Astrocyte of the spinal cord (primary cell): ENCODE data around the gene PSMB5.

ENCODE experiments used
- DNase-seq: peaks from one replicate; pipeline ENCODE4 v3.0.0; 2011; ENCODE audit warnings: low read depth, low spot score
- H3K4me3 ChIP-seq: 2 replicates; pipeline ENCODE4 v1.5.1; 2011; ENCODE audit warnings: low read depth, mild to moderate bottlenecking, low read length, moderate library complexity
- in situ Hi-C: cut with HindIII; loops from 2 replicates; pipeline ENCODE4 v1.10.0; 2017; ENCODE audit warnings: low sequenced_read_pairs
- TF ChIP-seq, protein P1 (sequence below): IDR thresholded peaks from 2 replicates; pipeline ENCODE4 v1.5.1; 2012; ENCODE audit warnings: low read depth, mild to moderate bottlenecking, low read length, inconsistent platforms

The PSMB5 gene

DNA sequence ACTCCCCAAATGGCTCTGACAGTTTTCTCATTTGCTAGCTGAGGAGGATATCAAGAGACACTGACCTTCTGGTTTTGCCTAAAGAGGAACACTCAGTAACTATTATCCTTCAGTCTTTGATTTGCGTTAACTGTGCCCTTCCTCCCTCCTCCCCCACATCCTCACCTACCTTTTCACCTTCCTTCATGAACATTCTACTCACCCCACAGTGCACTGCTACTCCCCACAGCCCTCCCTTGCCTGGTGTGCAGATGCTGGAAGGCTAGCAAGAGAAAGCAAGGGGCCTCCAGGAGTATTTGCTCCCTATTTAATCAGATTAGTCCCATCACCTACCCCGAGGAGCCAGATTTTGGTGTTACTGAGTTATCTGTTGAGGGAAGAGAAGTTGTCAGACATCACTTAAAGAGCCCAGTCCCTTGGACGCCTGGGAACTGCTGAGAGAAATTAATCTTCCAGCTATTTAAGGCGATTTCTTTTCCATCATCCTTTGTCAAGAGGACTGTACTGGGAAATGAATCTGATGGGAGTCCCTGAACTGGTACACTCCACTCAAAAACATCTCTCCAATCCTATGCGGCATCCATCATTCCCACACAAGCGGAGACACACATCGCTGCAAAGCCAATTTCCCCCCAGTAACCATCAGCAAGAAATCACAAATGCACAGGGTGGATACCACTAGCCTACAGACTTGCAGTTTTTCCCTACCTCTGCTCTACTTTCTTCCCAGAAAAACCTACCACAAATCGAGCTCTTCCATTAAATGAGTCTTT is 11.5 kb downstream of the PSMB5 start:
- in situ Hi-C loops, result no loop called here
- no peak overlapping the region for H3K4me3 ChIP-seq
- TF ChIP-seq, protein P1, sequence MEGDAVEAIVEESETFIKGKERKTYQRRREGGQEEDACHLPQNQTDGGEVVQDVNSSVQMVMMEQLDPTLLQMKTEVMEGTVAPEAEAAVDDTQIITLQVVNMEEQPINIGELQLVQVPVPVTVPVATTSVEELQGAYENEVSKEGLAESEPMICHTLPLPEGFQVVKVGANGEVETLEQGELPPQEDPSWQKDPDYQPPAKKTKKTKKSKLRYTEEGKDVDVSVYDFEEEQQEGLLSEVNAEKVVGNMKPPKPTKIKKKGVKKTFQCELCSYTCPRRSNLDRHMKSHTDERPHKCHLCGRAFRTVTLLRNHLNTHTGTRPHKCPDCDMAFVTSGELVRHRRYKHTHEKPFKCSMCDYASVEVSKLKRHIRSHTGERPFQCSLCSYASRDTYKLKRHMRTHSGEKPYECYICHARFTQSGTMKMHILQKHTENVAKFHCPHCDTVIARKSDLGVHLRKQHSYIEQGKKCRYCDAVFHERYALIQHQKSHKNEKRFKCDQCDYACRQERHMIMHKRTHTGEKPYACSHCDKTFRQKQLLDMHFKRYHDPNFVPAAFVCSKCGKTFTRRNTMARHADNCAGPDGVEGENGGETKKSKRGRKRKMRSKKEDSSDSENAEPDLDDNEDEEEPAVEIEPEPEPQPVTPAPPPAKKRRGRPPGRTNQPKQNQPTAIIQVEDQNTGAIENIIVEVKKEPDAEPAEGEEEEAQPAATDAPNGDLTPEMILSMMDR, result no peak
- DNase-seq, result no peak

DNA sequence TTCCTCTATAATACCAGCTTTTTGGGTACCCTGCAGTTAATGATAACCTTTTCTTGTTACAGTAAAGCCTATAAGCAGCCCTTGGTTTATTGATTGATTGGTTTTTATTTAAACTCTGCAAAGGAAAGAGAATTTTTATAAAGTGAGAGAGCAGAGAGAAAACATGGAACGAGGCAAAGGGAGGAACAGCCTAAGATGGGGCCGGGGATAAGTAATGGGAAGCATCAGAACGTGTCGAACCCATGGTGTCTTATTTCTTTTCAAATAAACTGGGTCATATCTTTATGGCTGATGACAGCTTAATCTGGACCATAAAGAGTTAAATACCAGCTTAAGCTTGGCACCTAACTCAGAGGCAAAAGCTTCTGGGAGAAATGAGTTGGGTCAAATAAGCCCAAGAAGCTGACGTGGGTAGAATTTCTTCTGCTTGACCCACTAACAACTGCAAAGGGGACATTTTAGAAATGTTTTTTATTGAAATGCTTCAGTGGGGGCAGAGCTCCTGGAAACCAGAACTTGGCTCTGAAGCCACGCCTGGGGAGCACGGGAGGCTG is 12.7 kb downstream of the PSMB5 start:
- in situ Hi-C loops, result no loop called here
- TF ChIP-seq, protein P1, result no peak

DNA sequence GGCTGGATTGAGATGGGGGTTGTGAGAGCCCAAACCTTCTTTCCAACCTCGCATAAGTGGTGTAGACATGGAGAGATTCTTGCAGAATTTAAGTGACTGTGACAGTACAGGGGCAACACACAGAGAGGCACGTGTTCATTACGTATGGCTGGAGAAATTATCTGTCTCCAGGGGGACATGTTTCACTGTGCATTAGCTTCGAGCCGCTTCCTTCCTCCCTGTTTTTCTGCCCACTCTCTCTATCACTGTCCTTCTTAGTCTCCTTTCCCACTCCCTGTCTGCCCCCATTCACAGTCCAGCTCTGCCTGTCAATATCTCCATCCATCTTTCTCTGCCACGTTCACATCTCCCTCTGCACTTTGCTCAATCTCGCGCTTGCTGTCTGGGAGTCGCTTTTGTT is 13.3 kb downstream of the PSMB5 start:
- TF ChIP-seq, protein P1, result no peak

More for the DNA sequence above, 12.7 kb downstream of the PSMB5 start:
- no peak overlapping the region for H3K4me3 ChIP-seq
- DNase-seq, result no peak

DNA sequence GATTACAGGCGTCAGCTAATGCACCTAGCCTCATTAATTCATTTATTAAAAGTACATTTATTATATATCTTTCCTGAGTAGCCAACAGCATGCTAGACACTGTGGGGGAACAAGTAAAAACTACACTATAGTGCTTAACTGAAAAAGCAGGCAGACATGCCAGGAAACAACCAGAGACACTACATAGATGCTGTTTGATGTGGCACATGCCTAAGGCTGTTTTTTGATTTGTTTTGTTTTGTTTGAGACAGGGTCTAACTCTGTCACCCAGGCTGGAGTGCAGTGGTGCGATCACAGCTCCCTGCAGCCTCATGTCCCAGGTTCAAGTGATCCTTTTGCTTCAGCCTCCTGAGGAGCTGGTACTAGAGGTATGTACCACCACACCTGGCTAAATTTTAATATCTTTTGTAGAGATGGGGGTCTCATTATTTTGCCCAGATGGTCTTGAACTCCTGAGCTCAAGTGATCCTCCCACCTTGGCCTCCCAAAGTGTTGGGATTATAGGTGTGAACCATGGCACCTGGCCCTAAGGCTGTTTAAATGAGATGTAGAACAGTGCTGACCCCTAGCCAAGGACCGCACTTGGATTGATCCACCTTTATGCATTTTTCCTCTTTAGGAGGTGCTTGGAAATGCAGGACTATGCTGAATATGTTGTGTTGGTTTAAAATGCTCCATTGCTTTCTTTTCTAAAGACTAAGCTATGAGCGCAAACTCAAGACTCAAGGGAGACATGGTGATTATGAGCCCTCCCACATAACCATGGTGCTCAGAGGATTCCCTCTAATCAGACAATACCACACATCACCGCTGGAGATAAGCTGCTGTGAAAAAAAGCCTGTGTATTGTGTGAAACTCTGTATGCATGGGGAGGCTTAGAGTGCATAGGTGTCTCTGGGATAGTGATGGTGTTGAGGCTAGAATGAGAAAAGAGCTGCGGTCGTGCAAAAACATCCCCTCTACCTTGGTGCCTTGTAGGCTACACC is 14.3 kb downstream of the PSMB5 start:
- in situ Hi-C loops, result no loop called here
- TF ChIP-seq, protein P1, result no peak
- DNase-seq, result no peak
- no peak overlapping the region for H3K4me3 ChIP-seq

More for the DNA sequence above, 13.3 kb downstream of the PSMB5 start:
- no peak for DNase-seq
- H3K4me3 ChIP-seq, result no peak overlapping the region
- in situ Hi-C loops, result no loop called here

DNA sequence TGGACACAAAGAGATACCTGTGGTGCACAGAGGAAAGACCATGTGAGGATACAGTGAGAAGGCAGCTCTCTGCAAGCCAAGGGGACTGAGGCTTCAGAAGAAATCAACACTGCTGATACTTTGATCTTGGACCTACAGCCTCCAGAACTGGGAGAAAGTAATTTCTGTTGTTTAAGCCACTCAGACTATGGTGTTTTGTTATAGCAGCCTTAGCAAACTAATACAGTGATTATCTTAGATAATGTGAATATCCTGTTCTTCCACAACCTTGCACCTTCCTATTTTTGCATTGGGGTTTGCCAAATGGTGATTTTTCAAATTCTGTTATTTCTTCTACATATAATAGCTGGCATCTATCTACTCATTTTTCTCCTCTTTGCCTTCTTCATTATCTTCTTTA is 16.6 kb downstream of the PSMB5 start:
- in situ Hi-C loops, result no loop called here

GRCh38 chr14:23017091-23017490 is 17.6 kb downstream of the PSMB5 start:
- DNase-seq, result no peak
- in situ Hi-C loops, result no loop called here
- TF ChIP-seq, protein P1, result no peak
- no peak overlapping the region for H3K4me3 ChIP-seq

More for the DNA sequence above, 16.6 kb downstream of the PSMB5 start:
- no peak for DNase-seq
- no peak overlapping the region for H3K4me3 ChIP-seq
- TF ChIP-seq, protein P1, result no peak
